GM19328 (cell line): ENCODE results near the gene EHBP1L1.
"Not testable (repeated sequence)": the region's sequence is repeated elsewhere in the genome, so short reads cannot be mapped to it uniquely, and the experiment has no call there.

ENCODE experiments used
- ATAC-seq: cut with Tn5 transposase; IDR thresholded peaks from one replicate; pipeline ENCODE4 v1.9.1; 2021; ENCODE audit warnings: mild to moderate bottlenecking, moderate library complexity; ENCODE audit not compliant: unreplicated experiment

Gene EHBP1L1

DNA sequence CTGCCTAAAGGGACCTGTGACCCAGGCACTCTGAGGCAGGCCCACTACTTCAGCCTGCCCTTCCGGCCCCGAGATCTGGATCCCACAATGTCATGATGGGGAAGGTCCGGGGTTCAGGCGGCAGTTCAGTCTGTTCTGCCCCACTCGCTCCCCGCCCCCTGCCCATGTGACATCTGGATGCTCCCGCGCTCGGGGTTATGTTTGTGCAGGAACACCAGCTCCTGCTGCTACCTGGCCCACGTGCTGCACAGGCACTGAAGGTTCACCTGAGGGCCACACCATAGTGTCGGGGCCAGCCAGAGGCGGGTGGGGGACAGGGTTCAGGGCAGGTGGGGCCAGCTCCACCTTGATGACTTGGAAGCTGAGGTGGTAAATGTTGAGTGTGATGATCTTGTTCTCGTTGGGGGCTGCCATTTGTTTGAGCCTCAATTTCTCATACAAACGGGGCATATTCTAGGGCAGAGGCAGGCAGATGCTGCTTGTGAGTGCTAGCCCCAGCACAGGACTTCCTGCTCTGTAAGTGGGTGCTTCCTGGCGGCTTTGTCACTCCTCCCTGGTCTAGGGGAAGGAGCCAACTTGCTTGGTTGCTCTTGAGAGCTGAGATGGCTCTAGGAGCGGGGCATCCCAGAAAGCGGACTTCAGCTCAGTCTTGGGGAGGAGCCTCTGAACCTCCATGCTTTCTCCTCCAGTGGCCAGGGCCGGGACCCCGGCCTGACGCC, 57.7 kb downstream of the EHBP1L1 start:
- no peak for ATAC-seq

DNA sequence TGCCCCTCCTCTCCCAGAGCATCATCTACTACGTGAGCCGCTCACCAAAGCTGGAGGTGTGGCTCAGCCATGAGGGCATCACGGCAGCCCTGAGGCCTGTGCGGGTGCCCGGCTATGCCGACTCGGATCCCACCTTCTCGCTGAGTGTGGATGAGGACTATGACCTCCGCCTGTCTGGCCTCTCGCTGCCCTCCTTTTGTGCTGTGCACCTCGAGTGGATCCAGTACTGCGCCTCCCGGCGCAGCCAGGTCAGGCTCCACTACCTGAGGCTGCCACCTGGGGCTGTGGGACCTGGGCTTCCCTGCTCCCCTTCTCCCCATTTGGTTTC, 58.2 kb downstream of the EHBP1L1 start:
- ATAC-seq = no peak

DNA sequence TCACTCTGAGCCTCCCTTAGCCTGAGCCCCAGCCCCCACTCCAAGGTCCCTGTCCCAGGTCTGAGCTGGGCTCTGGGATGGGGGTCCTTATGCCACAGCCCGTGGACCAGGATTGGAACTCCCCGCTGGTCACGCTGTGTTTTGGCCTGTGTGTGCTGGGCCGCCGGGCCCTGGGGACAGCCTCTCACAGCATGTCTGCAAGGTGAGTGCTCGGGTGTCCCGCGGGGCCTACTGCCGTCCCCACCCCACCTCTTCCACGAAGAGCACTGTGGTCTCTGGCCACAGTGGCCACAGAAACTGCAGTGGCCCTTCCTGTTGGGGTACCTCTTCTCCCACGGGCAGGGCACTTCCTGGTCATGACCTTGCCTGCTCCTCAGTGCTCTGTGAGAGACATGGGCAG, 58.6 kb downstream of the EHBP1L1 start:
- no peak for ATAC-seq

DNA sequence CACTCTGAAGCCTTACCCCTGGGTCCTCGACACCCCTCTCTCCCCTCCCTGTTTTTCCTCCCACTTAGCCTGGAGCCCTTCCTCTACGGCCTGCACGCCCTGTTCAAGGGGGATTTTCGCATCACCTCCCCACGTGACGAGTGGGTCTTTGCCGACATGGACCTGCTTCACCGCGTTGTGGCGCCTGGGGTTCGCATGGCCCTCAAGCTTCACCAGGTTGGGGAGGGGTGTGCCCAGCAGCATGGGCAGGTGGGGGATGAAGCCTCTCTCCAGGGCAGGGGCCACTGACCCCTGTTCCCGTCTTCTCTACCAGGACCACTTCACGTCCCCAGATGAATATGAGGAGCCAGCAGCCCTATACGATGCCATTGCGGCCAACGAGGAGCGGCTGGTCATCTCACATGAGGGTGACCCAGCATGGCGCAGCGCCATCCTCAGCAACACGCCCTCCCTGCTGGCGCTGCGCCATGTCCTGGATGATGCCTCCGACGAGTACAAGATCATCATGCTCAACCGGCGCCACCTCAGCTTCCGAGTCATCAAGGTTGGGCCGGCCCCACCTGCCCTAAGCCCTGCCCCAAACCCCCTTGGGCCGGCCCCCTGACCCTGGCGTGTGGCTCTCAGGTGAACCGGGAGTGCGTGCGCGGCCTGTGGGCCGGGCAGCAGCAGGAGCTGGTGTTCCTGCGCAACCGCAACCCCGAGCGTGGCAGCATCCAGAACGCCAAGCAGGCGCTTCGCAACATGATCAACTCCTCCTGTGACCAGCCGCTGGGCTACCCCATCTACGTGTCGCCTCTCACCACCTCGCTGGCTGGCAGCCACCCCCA, 59.3 kb downstream of the EHBP1L1 start:
- no peak for ATAC-seq

DNA sequence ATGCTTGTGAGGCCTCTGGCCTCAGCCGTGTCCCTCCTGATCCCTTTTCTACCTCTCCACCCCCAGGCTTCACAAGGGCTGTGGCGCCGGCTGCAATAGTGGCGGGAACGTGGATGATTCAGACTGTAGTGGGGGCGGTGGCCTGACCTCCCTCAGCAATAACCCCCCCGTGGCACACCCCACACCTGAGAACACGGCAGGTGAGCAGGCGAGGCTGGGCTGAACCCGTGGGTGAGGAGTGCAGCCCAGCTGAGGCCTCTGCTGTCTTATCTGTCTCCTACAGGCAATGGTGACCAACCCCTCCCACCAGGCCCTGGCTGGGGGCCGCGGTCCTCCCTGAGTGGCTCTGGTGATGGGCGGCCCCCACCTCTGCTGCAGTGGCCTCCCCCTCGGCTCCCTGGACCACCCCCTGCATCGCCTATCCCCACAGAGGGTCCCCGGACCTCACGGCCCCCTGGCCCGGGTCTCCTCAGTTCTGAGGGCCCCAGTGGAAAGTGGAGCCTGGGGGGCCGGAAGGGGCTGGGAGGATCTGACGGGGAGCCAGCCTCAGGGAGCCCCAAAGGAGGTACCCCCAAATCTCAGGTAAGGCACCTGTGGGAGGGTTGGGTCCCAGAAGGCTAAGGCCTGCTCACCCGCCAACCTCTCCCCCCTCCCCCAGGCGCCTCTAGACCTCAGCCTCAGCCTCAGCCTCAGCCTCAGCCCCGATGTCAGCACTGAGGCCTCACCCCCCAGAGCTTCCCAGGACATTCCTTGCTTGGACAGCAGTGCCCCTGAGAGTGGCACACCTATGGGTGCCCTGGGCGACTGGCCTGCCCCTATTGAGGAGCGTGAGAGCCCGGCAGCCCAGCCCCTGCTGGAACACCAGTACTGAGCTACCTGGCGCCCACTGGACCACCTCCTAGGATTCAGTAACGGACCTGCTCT, 60.5 kb downstream of the EHBP1L1 start:
- ATAC-seq = no peak

DNA sequence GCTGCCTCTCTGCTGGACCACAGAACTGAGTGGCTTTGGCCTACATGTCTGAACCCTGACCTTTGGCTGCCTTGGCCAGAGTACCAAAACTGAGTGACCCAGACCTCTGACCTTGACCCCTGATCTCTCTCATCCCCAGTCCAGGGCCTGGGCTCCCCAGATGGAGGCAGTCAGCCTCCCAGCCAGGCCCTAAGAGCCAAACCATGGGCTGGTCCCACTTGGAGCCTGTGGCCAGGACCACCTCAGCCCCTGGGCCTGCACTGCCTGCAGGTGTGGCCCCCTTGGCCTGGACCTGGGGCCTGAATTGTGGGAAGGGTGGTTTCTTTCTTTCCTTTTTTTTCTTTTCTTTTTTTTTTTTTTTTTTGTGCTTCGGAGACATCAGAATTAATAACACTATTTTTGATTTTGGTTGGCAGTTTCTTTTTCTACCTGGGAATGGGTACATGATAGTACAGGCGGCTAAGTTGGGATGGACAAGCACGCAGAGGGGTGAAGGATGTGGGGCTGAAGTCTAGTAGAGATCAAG, 61.2 kb downstream of the EHBP1L1 start:
- ATAC-seq = no peak

DNA sequence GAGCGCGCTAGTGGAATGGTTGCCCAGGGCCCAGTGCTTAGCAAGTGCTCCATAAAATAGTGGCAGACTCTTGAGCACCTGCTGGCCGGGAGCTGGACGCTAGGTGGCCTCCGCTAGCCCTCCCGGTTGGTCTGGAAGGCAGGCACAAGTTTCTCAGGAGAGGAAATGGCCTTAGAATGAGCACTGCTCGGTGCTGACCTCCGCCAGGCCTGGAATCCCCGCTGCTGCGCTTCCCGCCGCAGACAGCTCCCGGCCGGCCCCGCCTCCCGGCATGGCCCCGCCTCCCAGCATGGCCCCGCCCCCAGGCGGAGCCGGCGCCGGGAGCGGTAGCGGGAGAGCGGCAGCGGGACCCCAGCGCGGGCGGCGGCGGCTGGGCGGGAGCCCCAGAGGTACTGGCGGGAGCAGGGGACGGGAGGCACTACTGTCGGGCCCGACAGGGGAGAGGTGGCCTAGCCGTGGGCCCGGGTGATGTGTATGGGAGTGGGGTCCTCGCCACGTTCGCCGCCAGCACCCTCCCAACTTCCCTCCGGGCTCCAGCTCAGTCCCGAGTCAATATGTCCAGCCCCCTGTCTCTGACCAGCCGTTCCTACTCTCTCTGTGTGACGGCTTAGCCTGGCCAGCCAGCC, 62.1 kb downstream of the EHBP1L1 start, which contains the start of gene SIPA1:
Gene SIPA1, plus strand, starts transcription at position 308 of the 626 bp plus-strand sequence. CDS start 2,821 bp downstream, outside the sequence.
- peak; percentile 44 for ATAC-seq

DNA sequence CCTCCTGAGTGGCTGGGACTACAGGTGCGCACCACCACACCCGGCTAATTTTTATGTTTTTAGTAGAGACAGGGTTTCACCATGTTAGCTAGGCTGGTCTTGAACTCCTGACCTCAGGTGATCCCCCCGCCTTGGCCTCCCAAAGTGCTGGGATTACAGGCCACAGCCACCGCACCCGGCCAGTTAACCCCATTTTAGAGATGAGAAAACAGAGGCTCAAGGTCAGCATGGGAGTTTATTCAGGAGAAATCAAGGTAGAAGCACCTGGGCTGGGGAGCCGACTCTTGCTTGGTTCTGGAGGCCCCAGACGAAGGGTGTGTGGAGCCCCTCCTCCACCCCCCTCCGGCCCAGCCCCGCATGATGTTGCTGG, 63.4 kb downstream of the EHBP1L1 start:
- ATAC-seq = not testable (repeated sequence)

DNA sequence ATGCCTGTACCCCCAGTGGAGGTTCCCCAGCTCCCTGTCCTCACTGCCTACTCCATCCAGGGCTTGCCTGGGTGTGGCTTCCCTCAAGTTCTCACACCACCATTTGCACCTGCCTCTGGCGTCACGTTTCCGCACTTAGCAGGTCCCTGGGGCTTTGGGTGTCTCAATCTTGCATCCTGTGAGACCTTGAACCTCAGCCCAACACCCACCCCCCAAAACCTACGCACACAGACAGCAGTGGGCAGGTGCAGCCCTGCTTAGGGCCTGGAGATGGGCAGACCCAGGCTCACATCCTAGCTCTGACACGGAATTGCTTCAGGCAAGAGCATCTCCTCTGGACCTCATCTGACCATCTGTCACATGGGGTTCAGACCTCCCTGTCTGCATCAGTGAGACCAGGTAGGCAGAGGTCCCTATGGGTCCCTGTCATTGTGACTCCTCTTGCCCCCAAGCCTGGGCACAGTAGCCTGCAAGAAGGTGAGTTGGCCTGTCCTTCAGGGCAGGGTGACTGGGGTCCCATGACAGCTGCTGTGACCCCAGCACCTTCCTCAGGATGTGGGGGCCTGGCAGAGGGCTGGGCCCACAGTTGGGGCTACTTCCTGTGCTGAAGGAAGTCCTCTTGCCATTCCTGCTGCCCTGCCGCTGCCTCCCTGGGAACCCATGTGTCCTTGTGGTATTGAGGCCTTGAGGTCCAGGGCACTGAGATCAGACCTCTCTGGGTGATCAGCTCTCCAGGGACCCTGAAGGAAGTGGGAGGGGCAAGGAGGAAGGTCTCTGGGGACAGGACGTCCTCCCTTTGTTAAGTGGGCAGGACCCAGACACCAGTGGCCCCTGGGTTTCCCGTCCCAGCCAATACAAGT, 64.0 kb downstream of the EHBP1L1 start:
- ATAC-seq = no peak

DNA sequence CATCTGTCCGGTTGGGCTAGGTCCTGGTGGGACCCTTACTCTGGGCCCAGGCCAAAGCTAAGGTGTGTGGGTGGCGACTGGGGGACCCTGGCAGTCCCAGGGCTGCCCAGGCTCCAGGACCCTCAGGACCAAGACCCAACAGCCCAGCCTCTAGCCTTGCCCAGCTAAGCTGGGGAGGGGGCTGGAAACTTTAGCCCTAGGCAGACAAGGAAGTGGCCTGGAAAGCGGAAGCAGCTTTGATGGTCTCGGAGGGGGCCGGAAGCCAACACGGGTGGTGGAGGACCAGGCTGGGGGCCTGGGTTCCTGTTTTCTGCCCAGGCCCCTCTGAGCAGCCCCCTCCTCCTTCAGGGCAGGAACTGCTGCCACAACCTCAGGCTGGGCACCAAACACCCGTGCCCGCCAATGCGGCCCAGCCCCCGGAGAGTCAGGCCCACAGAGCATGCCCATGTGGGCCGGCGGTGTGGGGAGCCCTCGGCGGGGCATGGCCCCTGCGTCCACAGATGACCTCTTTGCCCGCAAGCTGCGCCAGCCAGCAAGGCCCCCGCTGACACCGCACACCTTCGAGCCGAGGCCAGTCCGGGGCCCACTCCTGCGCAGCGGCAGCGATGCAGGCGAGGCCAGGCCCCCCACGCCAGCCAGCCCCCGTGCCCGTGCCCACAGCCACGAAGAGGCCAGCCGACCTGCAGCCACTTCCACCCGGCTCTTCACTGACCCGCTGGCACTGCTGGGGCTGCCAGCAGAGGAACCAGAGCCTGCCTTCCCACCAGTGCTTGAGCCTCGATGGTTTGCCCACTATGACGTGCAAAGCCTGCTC, 64.8 kb downstream of the EHBP1L1 start:
- no peak for ATAC-seq

DNA sequence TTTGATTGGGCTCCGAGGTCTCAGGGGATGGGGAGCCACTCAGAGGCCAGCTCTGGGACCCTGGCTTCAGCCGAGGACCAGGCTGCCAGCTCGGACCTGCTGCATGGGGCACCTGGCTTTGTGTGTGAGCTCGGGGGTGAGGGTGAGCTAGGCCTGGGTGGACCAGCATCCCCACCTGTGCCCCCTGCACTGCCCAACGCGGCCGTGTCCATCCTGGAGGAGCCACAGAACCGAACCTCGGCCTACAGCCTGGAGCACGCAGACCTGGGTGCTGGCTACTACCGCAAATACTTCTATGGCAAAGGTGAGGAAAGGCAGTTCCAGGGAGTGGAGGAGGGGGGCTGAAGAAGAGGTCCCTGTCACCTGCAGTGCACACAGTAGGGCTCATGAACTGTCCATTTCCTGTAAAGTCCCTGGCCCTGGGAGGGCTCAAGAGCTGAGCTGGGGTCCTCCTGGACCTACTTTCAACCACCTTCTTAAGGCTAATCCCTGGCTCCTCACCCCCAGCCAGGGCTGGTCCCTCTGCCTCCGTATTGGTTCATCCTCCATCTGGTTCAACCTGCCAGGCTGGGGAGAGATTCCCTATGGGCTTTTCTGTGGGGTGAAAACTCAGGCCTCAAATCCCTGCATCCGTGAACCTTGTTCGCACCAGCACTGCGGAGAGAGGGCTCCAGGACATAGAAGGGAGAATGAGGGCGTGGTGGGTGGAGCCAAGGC, 65.6 kb downstream of the EHBP1L1 start:
- ATAC-seq = no peak
